Endometrial microvascular endothelial cells (primary cell): ENCODE results near the gene PCDHGB2. TPM values are rescaled to one million over a fixed set of nuclear protein-coding genes. Genes with fewer than 3 reads are reported as not detected.
"Not testable (repeated sequence)": the region's sequence is repeated elsewhere in the genome, so short reads cannot be mapped to it uniquely, and the experiment has no call there.

ENCODE experiments used
- in situ Hi-C: cut with HindIII; loops from 2 replicates; pipeline ENCODE4 v1.10.0; 2017; ENCODE audit warnings: low sequenced_read_pairs, low pct_unique_long_range_greater_than_20kb; ENCODE audit errors: inconsistent ontology term
- total RNA-seq: library from RNA; depleted of rRNA; stranded (reverse); fragments of >200 nt; gene quantifications from one replicate; pipeline ENCODE4 v1.2.3, GENCODE V29; 2015; ENCODE audit errors: inconsistent ontology term

The PCDHGB2 gene
- 2.0 TPM for total RNA-seq

GRCh38 chr5:141359790-141360426 is at the start of gene PCDHGB2:
TSS of gene PCDHGB2 (plus strand) at chr5:141359994. CDS start at chr5:141360136, 142 bp downstream.
- in situ Hi-C loops, result no loop called here

GRCh38 chr5:141313711-141314110 is 46.1 kb upstream of the PCDHGB2 start:
- in situ Hi-C loops, result no loop called here

GRCh38 chr5:141316963-141317362 is 42.8 kb upstream of the PCDHGB2 start:
- in situ Hi-C loops, result not testable (repeated sequence)

GRCh38 chr5:141319202-141319601 is 40.6 kb upstream of the PCDHGB2 start:
- in situ Hi-C loops, result no loop called here

- in situ Hi-C loops, result no loop called here
Observed at GRCh38 chr5:141319699-141320098, 40.1 kb upstream of the PCDHGB2 start.

- in situ Hi-C loops, result no loop called here
Observed at GRCh38 chr5:141320225-141321169, 39.3 kb upstream of the PCDHGB2 start, which contains the start of gene TAF7. TSS of gene TAF7 (minus strand) at chr5:141320784. CDS start at chr5:141320044, 740 bp downstream.

- in situ Hi-C loops, result no loop called here
Observed at GRCh38 chr5:141322261-141322660, 37.5 kb upstream of the PCDHGB2 start.

- in situ Hi-C loops, result no loop called here
Observed at GRCh38 chr5:141326088-141326854, 33.5 kb upstream of the PCDHGB2 start.

GRCh38 chr5:141328231-141328630 is 31.6 kb upstream of the PCDHGB2 start:
- in situ Hi-C loops, result no loop called here

GRCh38 chr5:141330299-141331080 is 29.3 kb upstream of the PCDHGB2 start, which contains the start of gene PCDHGA1:
TSS of gene PCDHGA1 (plus strand) at chr5:141330514.
- in situ Hi-C loops, result no loop called here

GRCh38 chr5:141332571-141332970 is 27.2 kb upstream of the PCDHGB2 start:
- in situ Hi-C loops, result not testable (repeated sequence)

GRCh38 chr5:141338538-141339306 is 21.1 kb upstream of the PCDHGB2 start, which contains the start of gene PCDHGA2:
TSS of gene PCDHGA2 (plus strand) at chr5:141338760.
- in situ Hi-C loops, result no loop called here

GRCh38 chr5:141340781-141341354 is 18.9 kb upstream of the PCDHGB2 start:
- in situ Hi-C loops, result not testable (repeated sequence)

- in situ Hi-C loops, result no loop called here
Observed at GRCh38 chr5:141342773-141343172, 17.0 kb upstream of the PCDHGB2 start.

GRCh38 chr5:141343242-141343952 is 16.4 kb upstream of the PCDHGB2 start, which contains the start of gene PCDHGA3:
TSS of gene PCDHGA3 (plus strand) at chr5:141343829. CDS start at chr5:141344034, 205 bp downstream.
- in situ Hi-C loops, result no loop called here

- in situ Hi-C loops, result no loop called here
Observed at GRCh38 chr5:141343953-141344463, 15.8 kb upstream of the PCDHGB2 start.
